Thoracic aorta (tissue), 2 donors: Measurements from ENCODE around the gene KAZN. TPM values are rescaled to one million over a fixed set of nuclear protein-coding genes. Genes with fewer than 3 reads are reported as not detected.

Experiments
- ATAC-seq: fragments of 150-250 bp; one replicate; pipeline ENCODE4 v1.8.0; 2017; ENCODE audit warnings: low read depth; ENCODE audit not compliant: insufficient number of reproducible peaks, low FRiP score
- DNase-seq: peaks from one replicate; pipeline ENCODE4 v3.0.0-alpha.2; 2020; ENCODE audit warnings: low spot score
- H3K27ac ChIP-seq, 2 donors: fragments of 200-600 bp; sonication (generic); 1 replicate in 1 of 2; 2 replicates in 1 of 2; pipeline ENCODE4 v1.5.1; 2016; ENCODE audit warnings: mild to moderate bottlenecking in 2 of 2, moderate library complexity in 2 of 2
- H3K27me3 ChIP-seq: fragments of 200-600 bp; sonication (generic); replicated peaks from 2 replicates; pipeline ENCODE4 v1.6.0; 2016; ENCODE audit warnings: mild to moderate bottlenecking; ENCODE audit not compliant: insufficient read depth
- H3K36me3 ChIP-seq: fragments of 200-600 bp; sonication (generic); one replicate; pipeline ENCODE4 v1.5.1; 2016
- H3K4me1 ChIP-seq, 2 donors: fragments of 200-600 bp; sonication (generic); 1 replicate in 1 of 2; 2 replicates in 1 of 2; pipeline versions ENCODE4 v1.5.1 to v1.6.0; 2016; ENCODE audit warnings: low read depth in 2 of 2, mild to moderate bottlenecking in 1 of 2; ENCODE audit not compliant: control insufficient read depth in 1 of 2
- H3K4me3 ChIP-seq: fragments of 200-600 bp; sonication (generic); 2 replicates; pipeline ENCODE4 v1.5.1; 2016; ENCODE audit warnings: mild to moderate bottlenecking
- H3K9me3 ChIP-seq: fragments of 200-600 bp; sonication (generic); 2 replicates; pipeline ENCODE4 v1.5.1; 2016
- CTCF ChIP-seq: fragments of 200-600 bp; sonication (generic); IDR thresholded peaks from one replicate; pipeline ENCODE4 v1.5.1; 2019; ENCODE audit warnings: antibody characterized with exemption
- total RNA-seq, 2 donors: library from RNA; depleted of rRNA; stranded (reverse); fragments of >200 nt; gene quantifications; one replicate each; pipeline versions ENCODE4 v1.1.0 to v1.2.3, GENCODE V29; 2016

The KAZN gene
- total RNA-seq, 2 donors from 2014 or later, result 17.4 to 30.3 TPM

DNA sequence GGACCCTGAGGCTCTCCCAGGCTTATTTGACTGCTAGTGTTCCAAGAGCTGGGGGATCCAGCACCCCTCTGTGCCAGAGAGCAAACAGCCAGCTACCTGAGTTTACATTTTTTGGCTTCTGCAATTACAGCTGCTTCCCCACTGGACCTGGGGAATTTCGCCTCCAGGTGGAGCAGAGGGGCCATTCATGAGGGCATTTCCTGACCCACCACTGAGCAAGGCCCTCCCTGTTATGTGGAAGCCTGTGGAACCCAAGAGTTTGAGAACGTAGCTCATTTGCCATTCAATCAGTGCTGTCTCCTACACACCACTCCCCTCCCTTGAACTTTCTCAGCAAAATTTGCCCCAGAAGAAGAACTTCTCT, 512.4 kb downstream of the KAZN start:
- TF ChIP-seq CTCF, result no peak
- H3K36me3 ChIP-seq, result no peaks in the 10 kb centered on the region

DNA sequence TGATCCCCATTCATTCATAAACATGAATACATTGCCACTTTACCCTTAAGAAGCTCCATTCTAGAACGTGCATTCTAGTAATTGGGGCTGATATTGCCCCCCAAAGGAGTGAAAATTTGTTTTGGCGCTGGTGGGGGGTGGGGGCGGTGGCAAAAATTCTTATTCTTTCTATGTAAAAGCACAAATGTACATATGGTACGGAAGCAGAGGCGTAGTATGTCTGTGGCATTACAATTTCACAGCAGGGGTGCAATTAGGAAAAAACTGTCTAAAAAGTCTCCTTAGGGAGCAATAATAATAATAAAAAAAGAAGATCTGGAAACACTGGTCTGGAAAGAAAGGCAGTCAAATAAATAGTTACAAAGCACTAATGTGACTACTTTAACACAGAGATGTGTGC, 514.7 kb downstream of the KAZN start:
- no peak for TF ChIP-seq CTCF

More for the DNA sequence above, 512.4 kb downstream of the KAZN start:
- H3K27ac ChIP-seq, result no peak overlapping the region
- H3K27me3 ChIP-seq, result no peaks in the 10 kb centered on the region
- ATAC-seq, result no peak
- no peaks in the 10 kb centered on the region for H3K9me3 ChIP-seq
- H3K4me3 ChIP-seq, result no peak overlapping the region
- no peaks in the 10 kb centered on the region for H3K4me1 ChIP-seq
- DNase-seq, result no peak

DNA sequence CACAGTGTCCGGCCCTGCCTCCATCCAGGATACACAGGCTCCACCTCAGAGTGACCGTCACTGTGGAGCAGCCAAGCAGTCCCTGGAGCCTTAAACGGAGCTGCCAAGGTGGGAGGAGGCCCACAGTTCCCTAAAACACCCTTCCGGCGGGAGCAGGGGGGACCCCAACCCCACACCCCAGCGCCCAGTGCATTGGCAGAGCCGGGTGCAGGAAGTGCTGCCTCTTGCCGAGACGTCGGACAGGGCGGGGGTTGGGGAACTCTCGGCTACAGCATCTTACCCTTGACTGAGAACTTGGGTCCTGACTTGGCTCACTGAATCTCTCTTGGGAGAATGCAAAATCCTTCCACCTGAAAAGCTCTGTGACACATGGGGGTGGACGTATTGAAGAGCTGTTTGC, 516.4 kb downstream of the KAZN start:
- H3K36me3 ChIP-seq, result no peaks in the 10 kb centered on the region
- H3K4me3 ChIP-seq, result no peak overlapping the region
- DNase-seq (no peak), ATAC-seq (no peak)
- no peaks in the 10 kb centered on the region for H3K4me1 ChIP-seq
- no peaks in the 10 kb centered on the region for H3K27me3 ChIP-seq
- no peak for TF ChIP-seq CTCF
- H3K9me3 ChIP-seq, result no peaks in the 10 kb centered on the region
- no peak overlapping the region for H3K27ac ChIP-seq

More for the DNA sequence above, 514.7 kb downstream of the KAZN start:
- H3K27me3 ChIP-seq, result no peaks in the 10 kb centered on the region
- no peaks in the 10 kb centered on the region for H3K9me3 ChIP-seq
- H3K36me3 ChIP-seq, result no peaks in the 10 kb centered on the region
- H3K4me1 ChIP-seq, result no peaks in the 10 kb centered on the region
- DNase-seq (no peak), ATAC-seq (no peak)
- H3K27ac ChIP-seq, result no peak overlapping the region
- H3K4me3 ChIP-seq, result no peak overlapping the region

- H3K9me3 ChIP-seq, result no peaks in the 10 kb centered on the region
- H3K4me1 ChIP-seq, result no peaks in the 10 kb centered on the region
- no peaks in the 10 kb centered on the region for H3K27me3 ChIP-seq
- ATAC-seq (no peak), DNase-seq (no peak)
- no peak overlapping the region for H3K4me3 ChIP-seq
- no peaks in the 10 kb centered on the region for H3K36me3 ChIP-seq
- no peak overlapping the region for H3K27ac ChIP-seq
- TF ChIP-seq CTCF, result no peak
Measured at GRCh38 chr1:15115542-15116330, 517.3 kb downstream of the KAZN start.

GRCh38 chr1:15116966-15117365, 518.5 kb downstream of the KAZN start:
- TF ChIP-seq CTCF, result no peak
- ATAC-seq (no peak), DNase-seq (no peak)
- no peaks in the 10 kb centered on the region for H3K36me3 ChIP-seq
- H3K4me1 ChIP-seq, result no peaks in the 10 kb centered on the region
- H3K4me3 ChIP-seq, result no peak overlapping the region
- H3K27ac ChIP-seq, result no peak overlapping the region
- no peaks in the 10 kb centered on the region for H3K27me3 ChIP-seq
- no peaks in the 10 kb centered on the region for H3K9me3 ChIP-seq
